HG03378 (cell line): ENCODE data around the gene KMT2C.

Experiments used
- ATAC-seq: cut with Tn5 transposase; IDR thresholded peaks from one replicate; pipeline ENCODE4 v1.9.1; 2021; ENCODE audit warnings: mild to moderate bottlenecking, moderate library complexity; ENCODE audit not compliant: unreplicated experiment

KMT2C gene

GRCh38 chr7:152148706-152149105 lies 287.1 kb downstream of the KMT2C start:
- no peak for ATAC-seq

GRCh38 chr7:152145853-152146466 lies 289.8 kb downstream of the KMT2C start:
- no peak for ATAC-seq

GRCh38 chr7:152144557-152145245 lies 291.1 kb downstream of the KMT2C start:
- no peak for ATAC-seq

- no peak for ATAC-seq
Measured at GRCh38 chr7:152142976-152143595, 292.7 kb downstream of the KMT2C start.

GRCh38 chr7:152140560-152140959 lies 295.2 kb downstream of the KMT2C start:
- no peak for ATAC-seq

GRCh38 chr7:152140067-152140466 lies 295.7 kb downstream of the KMT2C start:
- no peak for ATAC-seq

GRCh38 chr7:152137476-152138025 lies 298.3 kb downstream of the KMT2C start:
- no peak for ATAC-seq

GRCh38 chr7:152136686-152137085 lies 299.1 kb downstream of the KMT2C start:
- no peak for ATAC-seq

- ATAC-seq: no peak
Measured at GRCh38 chr7:152133804-152134203, 302.0 kb downstream of the KMT2C start.

- no peak for ATAC-seq
Measured at GRCh38 chr7:152132812-152133211, 303.0 kb downstream of the KMT2C start.

GRCh38 chr7:152131981-152132494 lies 303.8 kb downstream of the KMT2C start:
- ATAC-seq: no peak

- no peak for ATAC-seq
Measured at GRCh38 chr7:152130658-152131590, 304.9 kb downstream of the KMT2C start.

GRCh38 chr7:152129682-152130081 lies 306.1 kb downstream of the KMT2C start:
- ATAC-seq: no peak

GRCh38 chr7:152128741-152129461 lies 306.9 kb downstream of the KMT2C start:
- no peak for ATAC-seq

- no peak for ATAC-seq
Measured at GRCh38 chr7:152128252-152128651, 307.6 kb downstream of the KMT2C start.

- ATAC-seq: no peak
Measured at GRCh38 chr7:152127229-152127628, 308.6 kb downstream of the KMT2C start.

- ATAC-seq: no peak
Measured at GRCh38 chr7:152126741-152127140, 309.1 kb downstream of the KMT2C start.

GRCh38 chr7:152122540-152122939 lies 313.3 kb downstream of the KMT2C start:
- ATAC-seq: no peak

- no peak for ATAC-seq
Measured at GRCh38 chr7:152121432-152121831, 314.4 kb downstream of the KMT2C start.

- no peak for ATAC-seq
Measured at GRCh38 chr7:152120776-152121175, 315.0 kb downstream of the KMT2C start.
